ENCODE results near the gene DBH.

GRCh38 chr9:133689151-133689763 is 53.1 kb downstream of the DBH start:
- TF ChIP-seq CTCF (optimal IDR thresholded peaks at IDR 0.05 in 1 of 3, IDR thresholded peaks at IDR 0.05 in 1 of 3, conservative IDR thresholded peaks at IDR 0.05 in 1 of 3; ENCODE audit: extremely low read depth in 1 of 3, insufficient read depth in 2 of 3, low read length in 3 of 3) (no peak), EZH2 (IDR thresholded peaks at IDR 0.05; ENCODE audit: low read length) (no peak)

Measured in keratinocyte (primary cell).